GM18526 (cell line): Measurements from ENCODE around the gene ITIH3.

Source experiments
- POLR2A ChIP-seq: IDR thresholded peaks from 3 replicates; pipeline ENCODE4 v1.6.1; 2011; ENCODE audit not compliant: insufficient read length; ENCODE audit errors: extremely low read depth

Gene ITIH3

GRCh38 chr3:52830535-52831258, 36.1 kb downstream of the ITIH3 start, which contains the start of gene ITIH4:
ITIH4 (minus strand) TSS chr3:52830672; CDS start chr3:52830642, 30 bp downstream.
- no peak for TF ChIP-seq POLR2A

GRCh38 chr3:52831500-52832301, 37.1 kb downstream of the ITIH3 start:
- TF ChIP-seq POLR2A = no peak

GRCh38 chr3:52833202-52833601, 38.6 kb downstream of the ITIH3 start:
- TF ChIP-seq POLR2A = no peak

GRCh38 chr3:52834871-52835501, 40.4 kb downstream of the ITIH3 start, which contains the start of gene MUSTN1:
MUSTN1 (minus strand) TSS chr3:52835019; CDS start chr3:52834948, 71 bp downstream.
- TF ChIP-seq POLR2A = no peak

GRCh38 chr3:52835766-52836470, 41.3 kb downstream of the ITIH3 start:
- no peak for TF ChIP-seq POLR2A

GRCh38 chr3:52836471-52836845, 41.9 kb downstream of the ITIH3 start:
- TF ChIP-seq POLR2A = no peak

- TF ChIP-seq POLR2A = no peak
Observed at GRCh38 chr3:52836986-52837385, 42.4 kb downstream of the ITIH3 start.

GRCh38 chr3:52838561-52839267, 44.1 kb downstream of the ITIH3 start:
- TF ChIP-seq POLR2A = no peak

- no peak for TF ChIP-seq POLR2A
Observed at GRCh38 chr3:52839268-52839575, 44.6 kb downstream of the ITIH3 start.

- TF ChIP-seq POLR2A = no peak
Observed at GRCh38 chr3:52839892-52840545, 45.4 kb downstream of the ITIH3 start.

- no peak for TF ChIP-seq POLR2A
Observed at GRCh38 chr3:52841211-52841980, 46.8 kb downstream of the ITIH3 start.

GRCh38 chr3:52841981-52842340, 47.4 kb downstream of the ITIH3 start:
- no peak for TF ChIP-seq POLR2A

- TF ChIP-seq POLR2A = no peak
Observed at GRCh38 chr3:52842424-52842823, 47.8 kb downstream of the ITIH3 start.
